Neural cell (in vitro differentiated cells): Measurements from ENCODE around the gene GTF2IRD1. TPM values are rescaled to one million over a fixed set of nuclear protein-coding genes. Genes with fewer than 3 reads are reported as not detected.

Source experiments
- H2AFZ ChIP-seq: fragments of 200-600, 300-800 bp; sonication (generic), shearing (Covaris generic); 2 replicates; pipeline ENCODE4 v1.6.0; 2014; ENCODE audit warnings: low read depth, mild to moderate bottlenecking, antibody characterized with exemption, low read length, moderate library complexity
- H3F3A ChIP-seq: fragments of 200-600 bp; shearing (Covaris generic); 2 replicates; pipeline ENCODE4 v1.6.1; 2016; ENCODE audit warnings: mild to moderate bottlenecking, moderate library complexity, mixed read lengths, antibody characterized with exemption, low read length; ENCODE audit not compliant: insufficient read depth, poor library complexity, severe bottlenecking
- H3K27ac ChIP-seq: fragments of 200-600, 300-800 bp; sonication (generic), shearing (Covaris generic); 2 replicates; pipeline ENCODE4 v1.5.1; 2014; ENCODE audit warnings: mild to moderate bottlenecking, low read length, moderate library complexity
- H3K27me3 ChIP-seq: fragments of 300-800, 200-600 bp; sonication (generic), shearing (Covaris generic); 2 replicates; pipeline ENCODE4 v1.6.0; 2014; ENCODE audit warnings: mild to moderate bottlenecking, low read depth, low read length, moderate library complexity; ENCODE audit not compliant: insufficient read depth
- H3K36me3 ChIP-seq: fragments of 300-800, 200-600 bp; sonication (generic), shearing (Covaris generic); 2 replicates; pipeline ENCODE4 v1.5.1; 2014; ENCODE audit warnings: mild to moderate bottlenecking, antibody characterized with exemption, low read length, moderate library complexity; ENCODE audit not compliant: insufficient read depth
- H3K4me2 ChIP-seq: fragments of 300-800, 200-600 bp; sonication (generic), shearing (Covaris generic); 2 replicates; pipeline ENCODE4 v1.6.0; 2014; ENCODE audit warnings: mild to moderate bottlenecking, low read length
- H3K4me3 ChIP-seq: fragments of 300-800, 200-600 bp; sonication (generic), shearing (Covaris generic); 2 replicates; pipeline ENCODE4 v1.5.1; 2014; ENCODE audit warnings: mild to moderate bottlenecking, low read length, moderate library complexity
- H3K79me2 ChIP-seq: fragments of 200-600 bp; shearing (Covaris generic); replicated peaks from 2 replicates; pipeline ENCODE4 v1.6.0; 2014; ENCODE audit warnings: mild to moderate bottlenecking, low read length, moderate library complexity; ENCODE audit not compliant: insufficient read depth
- H3K9ac ChIP-seq: fragments of 300-800, 200-600 bp; sonication (generic), shearing (Covaris generic); 2 replicates; pipeline ENCODE4 v1.6.1; 2016; ENCODE audit warnings: mild to moderate bottlenecking, low read length, mixed read lengths
- H3K9me2 ChIP-seq: fragments of 200-600 bp; shearing (Covaris generic); 2 replicates; pipeline ENCODE4 v1.6.1; 2016; ENCODE audit warnings: mild to moderate bottlenecking, low read length, mixed read lengths; ENCODE audit not compliant: insufficient read depth
- H3K9me3 ChIP-seq: fragments of 200-600, 300-800 bp; sonication (generic), shearing (Covaris generic); 2 replicates; pipeline ENCODE4 v1.6.1; 2016; ENCODE audit warnings: mild to moderate bottlenecking, mixed run types, low read length, moderate library complexity, mixed read lengths
- H4K20me1 ChIP-seq: fragments of 200-600 bp; shearing (Covaris generic); 2 replicates; pipeline ENCODE4 v1.6.1; 2016; ENCODE audit warnings: mild to moderate bottlenecking, mixed run types; ENCODE audit not compliant: insufficient read depth
- CTCF ChIP-seq: fragments of 450-650 bp; IDR thresholded peaks from 2 replicates; pipeline ENCODE4 v1.5.1; 2014; ENCODE audit warnings: antibody characterized with exemption, mild to moderate bottlenecking, moderate library complexity; ENCODE audit not compliant: poor library complexity, severe bottlenecking
- EP300 ChIP-seq: fragments of 450-650 bp; conservative IDR thresholded peaks from 2 replicates; pipeline ENCODE4 v1.6.1; 2014; ENCODE audit warnings: antibody characterized with exemption, mild to moderate bottlenecking, moderate library complexity; ENCODE audit not compliant: poor library complexity, severe bottlenecking
- EZH2 ChIP-seq: fragments of 200-600, 300-800 bp; shearing (Covaris generic), sonication (generic); IDR thresholded peaks from 2 replicates; pipeline ENCODE4 v1.6.1; 2014; ENCODE audit warnings: antibody characterized with exemption, low read length, borderline replicate concordance, mild to moderate bottlenecking; ENCODE audit not compliant: insufficient read depth, poor library complexity, severe bottlenecking
- MXI1 ChIP-seq: fragments of 450-650 bp; conservative IDR thresholded peaks from 2 replicates; pipeline ENCODE4 v1.6.1; 2014; ENCODE audit warnings: antibody characterized with exemption, mild to moderate bottlenecking; ENCODE audit not compliant: poor library complexity, severe bottlenecking
- POLR2AphosphoS5 ChIP-seq: IDR thresholded peaks from 2 replicates; pipeline ENCODE4 v1.6.1; 2012
- RAD21 ChIP-seq: fragments of 450-650 bp; conservative IDR thresholded peaks from 2 replicates; pipeline ENCODE4 v1.6.1; 2014; ENCODE audit warnings: antibody characterized with exemption, mild to moderate bottlenecking, moderate library complexity
- REST ChIP-seq: IDR thresholded peaks from 2 replicates; pipeline ENCODE4 v1.6.1; 2012; ENCODE audit warnings: borderline replicate concordance
- SMC3 ChIP-seq: fragments of 450-650 bp; conservative IDR thresholded peaks from 2 replicates; pipeline ENCODE4 v1.6.1; 2014; ENCODE audit warnings: antibody characterized with exemption, mild to moderate bottlenecking, moderate library complexity; ENCODE audit not compliant: poor library complexity
- TAF1 ChIP-seq: IDR thresholded peaks from 2 replicates; pipeline ENCODE4 v1.6.1; 2012; ENCODE audit warnings: low read depth
- polyA plus RNA-seq: library from polyadenylated mRNA; depleted of rRNA; stranded (reverse); fragments of >200 nt; gene quantifications from 2 replicates; pipeline ENCODE4 v1.2.3, GENCODE V29; 2014

GTF2IRD1 gene
- polyA plus RNA-seq, 1 donor from 2014 or later: 31.9 TPM

GRCh38 chr7:74575811-74576210, 122.1 kb downstream of the GTF2IRD1 start:
- H4K20me1 ChIP-seq: no peaks in the 10 kb centered on the region
- no peak overlapping the region for H3K9ac ChIP-seq
- H3K4me2 ChIP-seq: no peak overlapping the region
- H2AFZ ChIP-seq: no peak overlapping the region
- no peak for TF ChIP-seq EZH2
- no peak for TF ChIP-seq TAF1
- TF ChIP-seq MXI1: no peak
- no peak for TF ChIP-seq EP300
- no peak for TF ChIP-seq RAD21
- TF ChIP-seq POLR2AphosphoS5: no peak
- no peak for TF ChIP-seq CTCF
- no peak for TF ChIP-seq SMC3
- TF ChIP-seq REST: no peak
- H3K9me2 ChIP-seq: no peaks in the 10 kb centered on the region
- no peak overlapping the region for H3K4me3 ChIP-seq
- no peaks in the 10 kb centered on the region for H3F3A ChIP-seq
- H3K36me3 ChIP-seq: no peaks in the 10 kb centered on the region
- no peaks in the 10 kb centered on the region for H3K9me3 ChIP-seq
- H3K27me3 ChIP-seq: no peaks in the 10 kb centered on the region
- H3K27ac ChIP-seq: no peak overlapping the region
- H3K79me2 ChIP-seq: no peaks in the 10 kb centered on the region

GRCh38 chr7:74579800-74580685, 126.3 kb downstream of the GTF2IRD1 start:
- Histone ChIP-seq H3F3A (no peaks in the 10 kb centered on the region), H4K20me1 (no peaks in the 10 kb centered on the region), H3K4me3 (no peak overlapping the region), H3K27ac (no peak overlapping the region), H2AFZ (no peak overlapping the region), H3K36me3 (no peaks in the 10 kb centered on the region), H3K9me3 (no peaks in the 10 kb centered on the region), H3K27me3 (no peaks in the 10 kb centered on the region), H3K9ac (no peak overlapping the region), H3K9me2 (no peaks in the 10 kb centered on the region), H3K79me2 (no peaks in the 10 kb centered on the region), H3K4me2 (no peak overlapping the region)
- TF ChIP-seq CTCF (no peak), EZH2 (no peak), POLR2AphosphoS5 (no peak), TAF1 (no peak), MXI1 (no peak), REST (no peak), SMC3 (no peak), RAD21 (no peak), EP300 (no peak)
